GM12878 (cell line): ENCODE data around the gene ABL1. TPM values are rescaled to one million over a fixed set of nuclear protein-coding genes. Genes with fewer than 3 reads are reported as not detected.

Experiments used
- ATAC-seq: fragments of 200-7000 bp; cut with Tn5 transposase; 3 replicates; pipeline ENCODE4 v1.9.1; 2020; ENCODE audit warnings: mild to moderate bottlenecking, moderate library complexity
- BruUV-seq: library from RNA; stranded (reverse); fragments of 400-500 nt; replicated peaks from 2 replicates; lab custom pipeline; 2021; lab: Mats Ljungman, UMichigan
- CTCF ChIA-PET: fragments of 300-600 bp; sonication (Branson Sonifier 250); formaldehyde crosslinking; extraction: SDS; loops from one replicate; lab custom pipeline; 2021; ENCODE audit warnings: inconsistent platforms; lab: Yijun Ruan, JAX
- POLR2A ChIA-PET: fragments of 350-600 bp; formaldehyde crosslinking; extraction: SDS; loops from one replicate; lab custom pipeline; 2021; ENCODE audit warnings: inconsistent platforms; lab: Charles Lee
- RAD21 ChIA-PET: fragments of 300-600 bp; sonication (Branson Sonifier 250); formaldehyde crosslinking; loops from one replicate; lab custom pipeline; 2023; ENCODE audit warnings: antibody characterized with exemption; ENCODE audit not compliant: unreplicated experiment; lab: Charles Lee
- SMC1A ChIA-PET: fragments of 300-600 bp; sonication (Branson Sonifier 250); formaldehyde crosslinking; loops from one replicate; lab custom pipeline; 2023; ENCODE audit not compliant: unreplicated experiment, uncharacterized antibody; lab: Charles Lee
- DNase-seq: peaks from one replicate; pipeline ENCODE4 v3.0.0-alpha.2; 2011; ENCODE audit warnings: low read depth, low spot score
- FAIRE-seq: peaks from 3 replicates; lab custom pipeline; 2011; peaks lifted over from hg19 to GRCh38; lab: Jason Lieb, UNC
- H2AFZ ChIP-seq: 2 replicates; pipeline ENCODE4 v1.6.0; 2011; ENCODE audit warnings: low read depth, low read length, control low read depth; ENCODE audit not compliant: control insufficient read depth
- H3K27ac ChIP-seq: 2 replicates; pipeline ENCODE4 v1.5.1; 2011; ENCODE audit warnings: control low read depth; ENCODE audit not compliant: control insufficient read depth, insufficient read depth
- H3K27me3 ChIP-seq, 2 experiments: replicated peaks in 1 of 2; 2 replicates each; pipeline versions ENCODE4 v1.6.0 to v1.6.1; 2011; ENCODE audit warnings: low read length in 1 of 2; ENCODE audit not compliant: control insufficient read depth in 2 of 2, insufficient read depth in 2 of 2
- H3K36me3 ChIP-seq, 2 experiments: 2 replicates each; pipeline ENCODE4 v1.5.1; 2011; ENCODE audit warnings: low read length in 1 of 2; ENCODE audit not compliant: control insufficient read depth in 2 of 2, insufficient read depth in 2 of 2
- H3K4me1 ChIP-seq: 2 replicates; pipeline ENCODE4 v1.6.1; 2011; ENCODE audit warnings: mild to moderate bottlenecking, low read length, moderate library complexity, mixed read lengths; ENCODE audit not compliant: control insufficient read depth, insufficient read depth
- H3K4me2 ChIP-seq: 2 replicates; pipeline ENCODE4 v1.6.0; 2011; ENCODE audit warnings: control low read depth; ENCODE audit not compliant: control insufficient read depth, insufficient read depth
- H3K4me3 ChIP-seq: fragments of 200-600 bp; sonication (generic); 2 replicates; pipeline ENCODE4 v1.5.1; 2016
- H3K79me2 ChIP-seq: 2 replicates; pipeline ENCODE4 v1.6.0; 2011; ENCODE audit warnings: low read length; ENCODE audit not compliant: control insufficient read depth, insufficient read depth
- H3K9ac ChIP-seq: 2 replicates; pipeline ENCODE4 v1.8.0; 2011; ENCODE audit warnings: low read length, control low read depth, mixed read lengths; ENCODE audit not compliant: control insufficient read depth, insufficient read depth
- H3K9me3 ChIP-seq: replicated peaks from 3 replicates; pipeline ENCODE4 v1.5.1; 2011; ENCODE audit warnings: mild to moderate bottlenecking, low read length; ENCODE audit not compliant: control insufficient read depth, insufficient read depth
- H4K20me1 ChIP-seq: 2 replicates; pipeline ENCODE4 v1.6.0; 2011; ENCODE audit not compliant: control insufficient read depth, insufficient read depth
- ATF7 ChIP-seq: fragments of 450-650 bp; IDR thresholded peaks from 2 replicates; pipeline ENCODE4 v1.6.1; 2016; ENCODE audit warnings: low read depth, mild to moderate bottlenecking
- BCL11A ChIP-seq: IDR thresholded peaks from 2 replicates; pipeline ENCODE4 v1.6.1; 2011; ENCODE audit warnings: low read depth, low read length
- CEBPB ChIP-seq, 2 experiments: fragments of 150-350 bp in 1 of 2; IDR thresholded peaks; 2 replicates each; pipeline ENCODE4 v1.6.1; 2012 to 2014; ENCODE audit warnings: low read depth in 2 of 2, low read length in 2 of 2, borderline replicate concordance in 1 of 2, inconsistent platforms in 1 of 2
- CREB1 ChIP-seq: IDR thresholded peaks from 2 replicates; pipeline ENCODE4 v1.6.1; 2012; ENCODE audit warnings: low read depth, mild to moderate bottlenecking, inconsistent platforms
- ELK1 ChIP-seq: IDR thresholded peaks from 2 replicates; pipeline ENCODE4 v1.6.1; 2012; ENCODE audit warnings: low read depth, low read length, improper control_type of control experiment
- FOXM1 ChIP-seq: IDR thresholded peaks from 2 replicates; pipeline ENCODE4 v1.6.1; 2012; ENCODE audit warnings: low read depth, mild to moderate bottlenecking, inconsistent platforms, low read length, moderate library complexity
- GABPA ChIP-seq: IDR thresholded peaks from 2 replicates; pipeline ENCODE4 v1.6.1; 2014; ENCODE audit warnings: antibody characterized with exemption, low read depth, mild to moderate bottlenecking, inconsistent platforms
- HDAC6 ChIP-seq: fragments of 200-600 bp; sonication (generic); IDR thresholded peaks from one replicate; pipeline ENCODE4 v1.8.0; 2017; ENCODE audit warnings: antibody characterized with exemption; ENCODE audit not compliant: unreplicated experiment
- MXI1 ChIP-seq: fragments of 150-350 bp; IDR thresholded peaks from 2 replicates; pipeline ENCODE4 v1.6.1; 2011; ENCODE audit warnings: low read depth, mild to moderate bottlenecking, inconsistent platforms, low read length, improper control_type of control experiment
- SMAD1 ChIP-seq: fragments of 450-650 bp; IDR thresholded peaks from 2 replicates; pipeline ENCODE4 v1.6.1; 2018; ENCODE audit warnings: mild to moderate bottlenecking, low read depth; ENCODE audit not compliant: partially characterized antibody
- SREBF2 ChIP-seq: IDR thresholded peaks from 2 replicates; pipeline ENCODE4 v1.6.1; 2012; ENCODE audit warnings: mild to moderate bottlenecking, low read length
- WGBS: methylation state at CpG from one replicate; pipeline ENCODE4 v1.1.6; 2016; ENCODE audit warnings: low lambda C conversion rate; ENCODE audit not compliant: insufficient replicate concordance, insufficient coverage; ENCODE audit errors: missing lambda C conversion rate; 5-methylcytosine and 5-hydroxymethylcytosine counted together
- in situ Hi-C: fragments of 300-500 bp; cut with MboI; formaldehyde crosslinking; loops from 9 replicates; pipeline ENCODE4 v1.14.3; 2018; ENCODE audit warnings: mixed read lengths
- intact Hi-C: fragments of 100-400 bp; cut with micrococcal nuclease; formaldehyde crosslinking; loops from one replicate; pipeline ENCODE4 v1.14.2; 2022; ENCODE audit not compliant: unreplicated experiment
- polyA plus RNA-seq, 11 experiments: library from polyadenylated mRNA; depleted of rRNA in 4 of 11; unstranded in 6 of 11; stranded (reverse) in 5 of 11; fragments of >200 nt; fragmentation: Nextera tagmentation in 4 of 11; fragmentation: Illumina TruSeq in 1 of 11; extraction: Ambion mirVana in 4 of 11; extraction: Trizol in 1 of 11; gene quantifications; 1 replicate in 1 of 11; 2 replicates in 10 of 11; pipeline versions ENCODE4 v1.2.1 to v1.2.3, GENCODE V29; 2011 to 2016; ENCODE audit warnings: inconsistent platforms in 2 of 11, missing spikeins in 2 of 11, low read depth in 1 of 11
- total RNA-seq, 4 experiments: library from RNA; depleted of rRNA in 3 of 4; stranded (reverse); fragments of >200 nt in 3 of 4; fragmentation: Illumina TruSeq in 1 of 4; extraction: Trizol in 1 of 4; gene quantifications; 2 replicates each; pipeline versions ENCODE4 v1.2.1 to v1.2.3, GENCODE V29; 2013 to 2021
- TF ChIP-seq, protein P1 (sequence below): fragments of 450-650 bp; IDR thresholded peaks from 2 replicates; pipeline ENCODE4 v1.6.1; 2018; ENCODE audit warnings: borderline replicate concordance, mild to moderate bottlenecking; ENCODE audit not compliant: partially characterized antibody
- TF ChIP-seq, protein P2 (sequence below): fragments of 450-650 bp; IDR thresholded peaks from 2 replicates; pipeline ENCODE4 v1.6.1; 2017; ENCODE audit warnings: borderline replicate concordance

Gene ABL1
- total and polyA plus RNA-seq, 10 of the 15 experiments (the other 5 are each of a cell fraction or from before 2014, with no cell fraction given), result 0.79 to 51.5 (median 16.3) TPM

GRCh38 chr9:130921300-130921988, 86.4 kb downstream of the ABL1 start:
- no peak overlapping the region for H3K4me2 ChIP-seq
- H3K9ac ChIP-seq, result no peak overlapping the region
- no peaks in the 10 kb centered on the region for H4K20me1 ChIP-seq
- TF ChIP-seq ELK1 (no peak), SMAD1 (no peak), SREBF2 (no peak), BCL11A (no peak), CEBPB (IDR thresholded peaks at IDR 0.05; ENCODE audit: borderline replicate concordance in 1 of 2, low read depth in 2 of 2, low read length in 2 of 2) (no peak), GABPA (no peak), HDAC6 (no peak), MXI1 (no peak), FOXM1 (no peak), CREB1 (no peak), ATF7 (no peak)
- TF ChIP-seq, protein P1, sequence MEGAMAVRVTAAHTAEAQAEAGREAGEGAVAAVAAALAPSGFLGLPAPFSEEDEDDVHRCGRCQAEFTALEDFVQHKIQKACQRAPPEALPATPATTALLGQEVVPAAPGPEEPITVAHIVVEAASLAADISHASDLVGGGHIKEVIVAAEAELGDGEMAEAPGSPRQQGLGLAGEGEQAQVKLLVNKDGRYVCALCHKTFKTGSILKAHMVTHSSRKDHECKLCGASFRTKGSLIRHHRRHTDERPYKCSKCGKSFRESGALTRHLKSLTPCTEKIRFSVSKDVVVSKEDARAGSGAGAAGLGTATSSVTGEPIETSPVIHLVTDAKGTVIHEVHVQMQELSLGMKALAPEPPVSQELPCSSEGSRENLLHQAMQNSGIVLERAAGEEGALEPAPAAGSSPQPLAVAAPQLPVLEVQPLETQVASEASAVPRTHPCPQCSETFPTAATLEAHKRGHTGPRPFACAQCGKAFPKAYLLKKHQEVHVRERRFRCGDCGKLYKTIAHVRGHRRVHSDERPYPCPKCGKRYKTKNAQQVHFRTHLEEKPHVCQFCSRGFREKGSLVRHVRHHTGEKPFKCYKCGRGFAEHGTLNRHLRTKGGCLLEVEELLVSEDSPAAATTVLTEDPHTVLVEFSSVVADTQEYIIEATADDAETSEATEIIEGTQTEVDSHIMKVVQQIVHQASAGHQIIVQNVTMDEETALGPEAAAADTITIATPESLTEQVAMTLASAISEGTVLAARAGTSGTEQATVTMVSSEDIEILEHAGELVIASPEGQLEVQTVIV, result no peak
- TF ChIP-seq, protein P2, sequence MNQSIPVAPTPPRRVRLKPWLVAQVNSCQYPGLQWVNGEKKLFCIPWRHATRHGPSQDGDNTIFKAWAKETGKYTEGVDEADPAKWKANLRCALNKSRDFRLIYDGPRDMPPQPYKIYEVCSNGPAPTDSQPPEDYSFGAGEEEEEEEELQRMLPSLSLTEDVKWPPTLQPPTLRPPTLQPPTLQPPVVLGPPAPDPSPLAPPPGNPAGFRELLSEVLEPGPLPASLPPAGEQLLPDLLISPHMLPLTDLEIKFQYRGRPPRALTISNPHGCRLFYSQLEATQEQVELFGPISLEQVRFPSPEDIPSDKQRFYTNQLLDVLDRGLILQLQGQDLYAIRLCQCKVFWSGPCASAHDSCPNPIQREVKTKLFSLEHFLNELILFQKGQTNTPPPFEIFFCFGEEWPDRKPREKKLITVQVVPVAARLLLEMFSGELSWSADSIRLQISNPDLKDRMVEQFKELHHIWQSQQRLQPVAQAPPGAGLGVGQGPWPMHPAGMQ, result no peak
- SMC1A ChIA-PET, result no interaction called here
- WGBS, result 38% methylated on average over 29 of the region's 29 CpGs
- no peak overlapping the region for H3K27ac ChIP-seq
- no peak for DNase-seq
- no peaks in the 10 kb centered on the region; a peak in 1 of 4 replicates for H3K27me3 ChIP-seq
- RAD21 ChIA-PET, result no interaction called here
- FAIRE-seq, result no peak
- CTCF ChIA-PET, result interaction anchor here (0.6 kb wide), 1 partner anchor 125 kb away, joined by 3 read pairs; no protein-coding TSS in a partner anchor
- ATAC-seq, result no peak
- H3K79me2 ChIP-seq, result no peaks in the 10 kb centered on the region
- no peak overlapping the region for H3K4me3 ChIP-seq
- no TSS peak for BruUV-seq
- H2AFZ ChIP-seq, result no peak overlapping the region
- POLR2A ChIA-PET, result no interaction called here
- H3K4me1 ChIP-seq, result peaks cover 9% of the 10 kb centered on the region
- no peaks in the 10 kb centered on the region for H3K9me3 ChIP-seq
- in situ Hi-C loops (no loop called here), intact Hi-C loops (no loop called here)
- no peaks in the 10 kb centered on the region for H3K36me3 ChIP-seq
